Osteoblast (primary cell): ENCODE data around the gene MGA. TPM values are rescaled to one million over a fixed set of nuclear protein-coding genes. Genes with fewer than 3 reads are reported as not detected.
A peak's percentile ranks its signal among the peaks of the same experiment; 100 is the strongest.
"Not testable (repeated sequence)": the region's sequence is repeated elsewhere in the genome, so short reads cannot be mapped to it uniquely, and the experiment has no call there.

Experiments
- DNase-seq: peaks from one replicate; pipeline ENCODE4 v3.0.0; 2011; ENCODE audit warnings: low spot score, mixed read lengths; ENCODE audit not compliant: insufficient read length; ENCODE audit errors: missing footprints
- H2AFZ ChIP-seq: 2 replicates; pipeline ENCODE4 v1.6.0; 2011; ENCODE audit warnings: mild to moderate bottlenecking, low read length
- H3K27ac ChIP-seq: 2 replicates; pipeline ENCODE4 v1.5.1; 2011; ENCODE audit warnings: mild to moderate bottlenecking, low read depth, low read length, moderate library complexity
- H3K27me3 ChIP-seq: 2 replicates; pipeline ENCODE4 v1.6.0; 2012; ENCODE audit warnings: mild to moderate bottlenecking, control low read depth, inconsistent platforms, low read length, moderate library complexity; ENCODE audit not compliant: insufficient read depth
- H3K36me3 ChIP-seq: 2 replicates; pipeline ENCODE4 v1.5.1; 2011; ENCODE audit warnings: mild to moderate bottlenecking, low read length, control low read depth, moderate library complexity; ENCODE audit not compliant: insufficient read depth
- H3K4me1 ChIP-seq: 2 replicates; pipeline ENCODE4 v1.5.1; 2011; ENCODE audit warnings: mild to moderate bottlenecking, low read length, control low read depth, moderate library complexity; ENCODE audit not compliant: insufficient read depth
- H3K4me2 ChIP-seq: 2 replicates; pipeline ENCODE4 v1.6.0; 2011; ENCODE audit warnings: mild to moderate bottlenecking, low read length; ENCODE audit not compliant: insufficient read depth
- H3K4me3 ChIP-seq: fragments of 200-600 bp; sonication (generic); 3 replicates; pipeline ENCODE4 v1.5.1; 2012; ENCODE audit warnings: mild to moderate bottlenecking, low read length, inconsistent platforms; ENCODE audit not compliant: insufficient read depth
- H3K79me2 ChIP-seq: 2 replicates; pipeline ENCODE4 v1.6.0; 2012; ENCODE audit warnings: mild to moderate bottlenecking, low read length, control low read depth, inconsistent platforms; ENCODE audit not compliant: insufficient read depth
- H3K9me3 ChIP-seq: 2 replicates; pipeline ENCODE4 v1.5.1; 2011; ENCODE audit warnings: low read depth, low read length, control low read depth
- H4K20me1 ChIP-seq: 2 replicates; pipeline ENCODE4 v1.6.0; 2012; ENCODE audit warnings: mild to moderate bottlenecking, low read length, control low read depth; ENCODE audit not compliant: insufficient read depth
- total RNA-seq: library from RNA; depleted of rRNA; stranded (reverse); fragments of >200 nt; gene quantifications from 2 replicates; pipeline ENCODE4 v1.2.3, GENCODE V29; 2012
- TF ChIP-seq, protein P1 (sequence below): IDR thresholded peaks from 2 replicates; pipeline ENCODE4 v1.5.1; 2011; ENCODE audit warnings: mild to moderate bottlenecking, low read depth, low read length, moderate library complexity; ENCODE audit errors: extremely low read depth

MGA gene
- total RNA-seq, 1 donor: 40.2 TPM

GRCh38 chr15:41714291-41714690 is 54.1 kb downstream of the MGA start:
- Histone ChIP-seq H3K4me1 (no peaks in the 10 kb centered on the region), H3K9me3 (no peaks in the 10 kb centered on the region), H3K27ac (no peak overlapping the region), H3K79me2 (peaks cover 6% of the 10 kb centered on the region), H3K4me3 (no peak overlapping the region), H3K4me2 (no peak overlapping the region), H3K36me3 (peaks cover 25% of the 10 kb centered on the region), H2AFZ (no peak overlapping the region), H3K27me3 (no peaks in the 10 kb centered on the region), H4K20me1 (peaks cover 2% of the 10 kb centered on the region)
- TF ChIP-seq, protein P1, sequence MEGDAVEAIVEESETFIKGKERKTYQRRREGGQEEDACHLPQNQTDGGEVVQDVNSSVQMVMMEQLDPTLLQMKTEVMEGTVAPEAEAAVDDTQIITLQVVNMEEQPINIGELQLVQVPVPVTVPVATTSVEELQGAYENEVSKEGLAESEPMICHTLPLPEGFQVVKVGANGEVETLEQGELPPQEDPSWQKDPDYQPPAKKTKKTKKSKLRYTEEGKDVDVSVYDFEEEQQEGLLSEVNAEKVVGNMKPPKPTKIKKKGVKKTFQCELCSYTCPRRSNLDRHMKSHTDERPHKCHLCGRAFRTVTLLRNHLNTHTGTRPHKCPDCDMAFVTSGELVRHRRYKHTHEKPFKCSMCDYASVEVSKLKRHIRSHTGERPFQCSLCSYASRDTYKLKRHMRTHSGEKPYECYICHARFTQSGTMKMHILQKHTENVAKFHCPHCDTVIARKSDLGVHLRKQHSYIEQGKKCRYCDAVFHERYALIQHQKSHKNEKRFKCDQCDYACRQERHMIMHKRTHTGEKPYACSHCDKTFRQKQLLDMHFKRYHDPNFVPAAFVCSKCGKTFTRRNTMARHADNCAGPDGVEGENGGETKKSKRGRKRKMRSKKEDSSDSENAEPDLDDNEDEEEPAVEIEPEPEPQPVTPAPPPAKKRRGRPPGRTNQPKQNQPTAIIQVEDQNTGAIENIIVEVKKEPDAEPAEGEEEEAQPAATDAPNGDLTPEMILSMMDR: no peak
- no peak for DNase-seq

DNA sequence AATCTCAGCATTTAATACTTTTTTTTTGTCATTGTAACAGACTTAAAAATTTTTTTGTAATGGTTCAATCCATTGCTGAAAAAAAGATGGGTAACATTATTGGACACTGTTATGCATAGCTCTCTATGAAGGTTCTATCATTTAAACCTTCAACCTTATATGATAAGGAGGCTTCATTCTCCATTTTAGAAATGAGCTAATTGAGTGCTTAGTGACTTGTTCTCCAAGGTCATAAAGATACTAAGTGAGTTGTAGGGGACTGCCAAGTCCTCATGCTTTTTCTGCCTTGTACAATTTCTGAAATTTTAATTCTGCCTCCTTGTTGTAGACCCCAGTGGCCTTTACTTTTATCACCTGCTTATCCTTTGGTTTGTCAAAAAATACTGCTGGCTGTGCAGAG is 56.7 kb downstream of the MGA start:
- H3K27me3 ChIP-seq: no peaks in the 10 kb centered on the region
- no peaks in the 10 kb centered on the region for H3K4me1 ChIP-seq
- peaks cover 6% of the 10 kb centered on the region for H4K20me1 ChIP-seq
- no peaks in the 10 kb centered on the region for H3K9me3 ChIP-seq
- H2AFZ ChIP-seq: no peak overlapping the region
- no peak overlapping the region for H3K4me3 ChIP-seq
- H3K79me2 ChIP-seq: peaks cover 6% of the 10 kb centered on the region
- peaks cover 7% of the 10 kb centered on the region for H3K36me3 ChIP-seq
- H3K4me2 ChIP-seq: no peak overlapping the region
- no peak for DNase-seq
- TF ChIP-seq, protein P1: no peak
- no peak overlapping the region for H3K27ac ChIP-seq

- DNase-seq: peak; percentile 75
- Histone ChIP-seq H3K4me2 (no peak overlapping the region), H4K20me1 (no peaks in the 10 kb centered on the region)
Observed at GRCh38 chr15:41727143-41727542, 66.9 kb downstream of the MGA start.

GRCh38 chr15:41728061-41728460 is 67.9 kb downstream of the MGA start:
- not testable (repeated sequence) for H3K27ac ChIP-seq, H3K4me2 ChIP-seq, H3K4me1 ChIP-seq, DNase-seq, H3K36me3 ChIP-seq, H3K27me3 ChIP-seq, H4K20me1 ChIP-seq, H2AFZ ChIP-seq, H3K4me3 ChIP-seq, H3K9me3 ChIP-seq, H3K79me2 ChIP-seq

More at GRCh38 chr15:41727143-41727542, 66.9 kb downstream of the MGA start:
- H3K27me3 ChIP-seq: no peaks in the 10 kb centered on the region
- peaks cover 6% of the 10 kb centered on the region for H3K36me3 ChIP-seq
- no peaks in the 10 kb centered on the region for H3K4me1 ChIP-seq
- H3K27ac ChIP-seq: no peak overlapping the region
- H2AFZ ChIP-seq: no peak overlapping the region
- H3K4me3 ChIP-seq: no peak overlapping the region
- TF ChIP-seq, protein P1: no peak
- H3K79me2 ChIP-seq: peaks cover 5% of the 10 kb centered on the region
- no peaks in the 10 kb centered on the region for H3K9me3 ChIP-seq
